HG03095 (cell line): ENCODE results near the gene GMPPB.

Source experiments
- ATAC-seq: cut with Tn5 transposase; IDR thresholded peaks from one replicate; pipeline ENCODE4 v1.9.1; 2021; ENCODE audit warnings: moderate library complexity; ENCODE audit not compliant: unreplicated experiment

The GMPPB gene

DNA sequence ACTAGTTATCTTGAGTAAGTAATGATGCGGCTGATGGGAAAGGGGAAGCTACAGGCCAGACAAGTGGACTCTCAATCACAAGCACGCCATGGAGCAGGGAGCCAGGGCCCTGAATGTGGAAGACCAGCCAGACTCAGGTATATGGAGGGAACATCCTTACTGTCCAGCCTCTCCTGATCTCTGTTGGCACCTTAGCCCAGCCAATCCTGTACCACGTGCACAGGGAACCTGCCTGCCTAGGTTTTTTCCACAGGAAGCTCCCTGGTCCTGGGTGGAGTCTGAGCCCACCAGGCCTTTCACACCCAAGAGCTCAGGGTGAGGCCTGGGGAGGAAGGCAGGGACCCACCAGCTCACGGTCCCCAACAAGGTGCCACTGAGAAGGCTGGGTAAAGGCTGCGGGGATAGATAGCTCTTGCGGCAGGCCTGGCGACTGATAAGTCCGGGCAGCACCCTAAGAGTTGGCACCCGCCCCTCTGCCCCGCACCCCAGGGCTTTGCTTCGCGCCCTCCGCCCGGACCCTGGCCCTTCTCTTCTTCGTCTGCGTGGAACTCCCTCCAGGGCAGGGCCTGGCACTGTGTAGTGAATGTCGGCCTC, 50.5 kb downstream of the GMPPB start:
- ATAC-seq: peak; percentile 2

DNA sequence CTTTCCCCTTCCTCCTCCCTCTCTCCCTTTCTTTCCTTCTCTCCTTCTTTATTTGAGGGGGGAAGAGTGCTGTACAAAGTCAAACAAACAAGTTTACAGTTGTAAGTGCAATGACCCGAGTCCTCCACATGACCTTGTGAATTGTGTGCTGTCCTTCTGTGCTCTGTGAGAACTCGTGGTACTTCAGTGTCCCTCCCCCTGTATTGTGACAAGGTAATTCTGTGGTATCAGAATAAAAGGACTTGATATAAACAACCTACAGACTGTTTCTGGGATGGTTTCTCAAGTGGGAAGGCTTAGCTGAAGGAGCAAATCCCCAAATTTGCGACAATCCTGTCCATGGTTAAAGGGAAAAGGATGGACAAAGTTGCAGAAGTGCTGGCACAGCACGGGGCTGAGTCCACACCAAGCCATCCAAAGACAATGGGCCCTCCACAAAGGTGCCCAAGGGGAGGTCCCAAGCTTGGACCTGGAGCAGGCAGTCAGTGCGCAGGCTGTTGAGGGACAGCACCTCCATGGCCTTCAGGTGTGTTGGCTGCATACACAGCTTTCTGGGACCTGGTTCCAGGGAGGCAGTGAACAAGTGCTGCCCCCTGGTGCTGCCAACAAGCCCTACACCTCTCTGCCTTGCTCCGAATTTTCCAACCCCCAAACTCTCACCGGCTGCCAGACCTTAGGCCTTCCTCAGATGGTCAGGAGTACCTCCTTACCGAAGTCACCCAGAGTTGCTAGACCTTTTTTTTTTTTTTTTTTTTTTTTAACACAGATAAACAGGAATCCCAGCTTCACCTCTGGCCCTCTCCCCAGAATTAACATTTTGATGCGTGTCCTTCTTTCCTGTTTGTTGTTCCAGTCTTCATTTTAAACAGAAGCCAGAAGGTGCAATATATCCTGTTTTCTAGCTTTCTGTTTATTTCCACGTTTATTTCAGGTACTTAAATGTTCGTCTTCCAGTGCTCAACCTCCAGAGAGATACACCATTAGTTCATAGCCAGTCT, 52.2 kb downstream of the GMPPB start:
- ATAC-seq: no peak

DNA sequence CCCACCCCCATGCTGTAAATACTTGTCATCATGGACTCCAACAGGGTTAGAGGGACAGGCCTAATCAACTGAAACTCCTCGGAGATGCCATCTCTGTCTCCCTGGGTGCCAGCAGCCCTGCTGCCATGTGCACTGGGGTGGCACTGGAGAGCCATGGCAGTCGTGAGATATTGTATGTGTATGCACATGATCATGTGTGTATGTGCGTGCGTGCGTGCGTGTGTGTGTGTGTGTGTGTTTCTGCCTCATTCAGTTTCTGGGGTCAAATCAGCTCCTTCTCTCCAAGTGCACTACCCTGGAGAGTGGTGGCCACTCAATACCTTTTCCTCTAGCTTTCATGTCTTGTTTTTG, 52.8 kb downstream of the GMPPB start:
- ATAC-seq: no peak
